ENCODE results near the gene PUSL1.
"Not testable (repeated sequence)": the region's sequence is repeated elsewhere in the genome, so short reads cannot be mapped to it uniquely, and the experiment has no call there.

GRCh38 chr1:1316199-1316598, 7.8 kb downstream of the PUSL1 start:
- TF ChIP-seq CTCF (IDR thresholded peaks at IDR 0.05; ENCODE audit: low read depth, low read length, poor library complexity, severe bottlenecking); EZH2phosphoT487 (IDR thresholded peaks at IDR 0.05; ENCODE audit: borderline replicate concordance, low read length): not testable (repeated sequence)

All from DOHH2 (cell line).